Measurements from ENCODE around the gene SKAP1. TPM values are rescaled to one million over a fixed set of nuclear protein-coding genes. Genes with fewer than 3 reads are reported as not detected.
A peak's percentile ranks its signal among the peaks of the same experiment; 100 is the strongest.

The SKAP1 gene
- total RNA-seq, 1 donor from 2014 or later = not detected

GRCh38 chr17:48376682-48377325, 53.2 kb downstream of the SKAP1 start:
- H3K4me1 Mint-ChIP-seq (ENCODE audit: low read depth, unreplicated experiment) = no peaks in the 10 kb centered on the region
- H3K27ac Mint-ChIP-seq (ENCODE audit: unreplicated experiment) = no peak overlapping the region
- no peaks in the 10 kb centered on the region for H3K4me1 ChIP-seq (ENCODE audit: insufficient read depth, low read length)
- no peaks in the 10 kb centered on the region for H3K79me2 ChIP-seq (ENCODE audit: insufficient read depth, low read length)
- FAIRE-seq (no peak), DNase-seq (ENCODE audit: low read depth) (no peak)
- H3K27ac ChIP-seq (ENCODE audit: low read depth, low read length) = no peak overlapping the region
- H4K20me1 ChIP-seq (ENCODE audit: insufficient read depth, low read length) = no peaks in the 10 kb centered on the region
- H3K36me3 ChIP-seq (ENCODE audit: insufficient read depth, low read length) = no peaks in the 10 kb centered on the region
- peaks cover 17% of the 10 kb centered on the region for H3K27me3 Mint-ChIP-seq (ENCODE audit: low read depth, unreplicated experiment)
- H3K9me3 Mint-ChIP-seq (ENCODE audit: unreplicated experiment) = peaks cover 4% of the 10 kb centered on the region
- no peak for TF ChIP-seq CTCF (IDR thresholded peaks at IDR 0.05; ENCODE audit: insufficient read depth, low read depth, low read length)
- TF ChIP-seq EZH2 (IDR thresholded peaks at IDR 0.05; ENCODE audit: insufficient read depth, low read length) = no peak
- no peak overlapping the region for H2AFZ ChIP-seq (ENCODE audit: low read depth, low read length)
- no peaks in the 10 kb centered on the region for H3K36me3 Mint-ChIP-seq (ENCODE audit: low read depth, unreplicated experiment)
- H3K4me3 ChIP-seq (ENCODE audit: insufficient read depth, low read depth, low read length) = no peak overlapping the region
- no peak overlapping the region for H3K4me3 Mint-ChIP-seq (ENCODE audit: unreplicated experiment)
- H3K9ac ChIP-seq (ENCODE audit: low read length) = no peak overlapping the region
- H3K27me3 ChIP-seq (ENCODE audit: insufficient read depth, low read length) = peaks cover 23% of the 10 kb centered on the region
- no peaks in the 10 kb centered on the region for H3K9me3 ChIP-seq (ENCODE audit: insufficient read depth, low read depth, low read length)
- H3K4me2 ChIP-seq (ENCODE audit: low read length) = no peak overlapping the region

GRCh38 chr17:48375356-48375755, 54.7 kb downstream of the SKAP1 start:
- no peak overlapping the region for H3K27ac ChIP-seq (ENCODE audit: low read depth, low read length)
- DNase-seq (ENCODE audit: low read depth) (peak; percentile 49), FAIRE-seq (no peak)
- H3K9me3 ChIP-seq (ENCODE audit: insufficient read depth, low read depth, low read length) = no peaks in the 10 kb centered on the region
- H4K20me1 ChIP-seq (ENCODE audit: insufficient read depth, low read length) = no peaks in the 10 kb centered on the region
- no peak overlapping the region for H3K27ac Mint-ChIP-seq (ENCODE audit: unreplicated experiment)
- no peak overlapping the region for H3K4me3 Mint-ChIP-seq (ENCODE audit: unreplicated experiment)
- no peaks in the 10 kb centered on the region for H3K79me2 ChIP-seq (ENCODE audit: insufficient read depth, low read length)
- no peaks in the 10 kb centered on the region for H3K4me1 ChIP-seq (ENCODE audit: insufficient read depth, low read length)
- H2AFZ ChIP-seq (ENCODE audit: low read depth, low read length) = no peak overlapping the region
- H3K36me3 Mint-ChIP-seq (ENCODE audit: low read depth, unreplicated experiment) = no peaks in the 10 kb centered on the region
- TF ChIP-seq EZH2 (IDR thresholded peaks at IDR 0.05; ENCODE audit: insufficient read depth, low read length) = no peak
- no peak for TF ChIP-seq CTCF (IDR thresholded peaks at IDR 0.05; ENCODE audit: insufficient read depth, low read depth, low read length)
- H3K9ac ChIP-seq (ENCODE audit: low read length) = no peak overlapping the region
- H3K4me3 ChIP-seq (ENCODE audit: insufficient read depth, low read depth, low read length) = no peak overlapping the region
- H3K4me1 Mint-ChIP-seq (ENCODE audit: low read depth, unreplicated experiment) = no peaks in the 10 kb centered on the region
- peaks cover 14% of the 10 kb centered on the region for H3K27me3 Mint-ChIP-seq (ENCODE audit: low read depth, unreplicated experiment)
- H3K36me3 ChIP-seq (ENCODE audit: insufficient read depth, low read length) = no peaks in the 10 kb centered on the region
- H3K27me3 ChIP-seq (ENCODE audit: insufficient read depth, low read length) = peaks cover 23% of the 10 kb centered on the region
- H3K4me2 ChIP-seq (ENCODE audit: low read length) = no peak overlapping the region
- peaks cover 1% of the 10 kb centered on the region for H3K9me3 Mint-ChIP-seq (ENCODE audit: unreplicated experiment)

- H3K27ac ChIP-seq (ENCODE audit: low read depth, low read length) = no peak overlapping the region
- H4K20me1 ChIP-seq (ENCODE audit: insufficient read depth, low read length) = no peaks in the 10 kb centered on the region
- Mint-ChIP-seq H3K9me3 (ENCODE audit: unreplicated experiment) (peaks cover 1% of the 10 kb centered on the region), H3K27me3 (ENCODE audit: low read depth, unreplicated experiment) (peaks cover 16% of the 10 kb centered on the region), H3K36me3 (ENCODE audit: low read depth, unreplicated experiment) (no peaks in the 10 kb centered on the region), H3K27ac (ENCODE audit: unreplicated experiment) (no peak overlapping the region), H3K4me1 (ENCODE audit: low read depth, unreplicated experiment) (no peaks in the 10 kb centered on the region), H3K4me3 (ENCODE audit: unreplicated experiment) (no peak overlapping the region)
- no peak overlapping the region for H2AFZ ChIP-seq (ENCODE audit: low read depth, low read length)
- peaks cover 20% of the 10 kb centered on the region for H3K27me3 ChIP-seq (ENCODE audit: insufficient read depth, low read length)
- TF ChIP-seq EZH2 (IDR thresholded peaks at IDR 0.05; ENCODE audit: insufficient read depth, low read length) (no peak), CTCF (IDR thresholded peaks at IDR 0.05; ENCODE audit: insufficient read depth, low read depth, low read length) (no peak)
- no peak overlapping the region for H3K4me2 ChIP-seq (ENCODE audit: low read length)
- DNase-seq (ENCODE audit: low read depth) (no peak), FAIRE-seq (no peak)
- no peaks in the 10 kb centered on the region for H3K4me1 ChIP-seq (ENCODE audit: insufficient read depth, low read length)
- H3K9ac ChIP-seq (ENCODE audit: low read length) = no peak overlapping the region
- no peaks in the 10 kb centered on the region for H3K36me3 ChIP-seq (ENCODE audit: insufficient read depth, low read length)
- H3K9me3 ChIP-seq (ENCODE audit: insufficient read depth, low read depth, low read length) = no peaks in the 10 kb centered on the region
- no peak overlapping the region for H3K4me3 ChIP-seq (ENCODE audit: insufficient read depth, low read depth, low read length)
- H3K79me2 ChIP-seq (ENCODE audit: insufficient read depth, low read length) = no peaks in the 10 kb centered on the region
Observed at GRCh38 chr17:48374650-48375230, 55.3 kb downstream of the SKAP1 start.
